H1 (cell line): ENCODE results near the gene GRXCR2. TPM values are rescaled to one million over a fixed set of nuclear protein-coding genes. Genes with fewer than 3 reads are reported as not detected.

ENCODE experiments used
- CTCF ChIA-PET: fragments of 300-600 bp; sonication (Branson Sonifier 250); formaldehyde crosslinking; loops from one replicate; lab custom pipeline; 2021; ENCODE audit not compliant: partially characterized antibody; lab: Charles Lee
- POLR2A ChIA-PET: fragments of 300-600 bp; sonication (Branson Sonifier 250); formaldehyde crosslinking; loops from one replicate; lab custom pipeline; 2021; ENCODE audit warnings: inconsistent platforms; ENCODE audit not compliant: partially characterized antibody; lab: Charles Lee
- DNase-seq, 2 experiments: peaks; one replicate each; pipeline versions ENCODE4 v3.0.0 to v3.0.0-alpha.2; 2010 to 2022; ENCODE audit warnings: low spot score in 2 of 2, low read depth in 1 of 2, mixed read lengths in 1 of 2
- FAIRE-seq: peaks from 2 replicates; lab custom pipeline; 2011; peaks lifted over from hg19 to GRCh38; lab: Jason Lieb, UNC
- H2AFZ ChIP-seq: 2 replicates; pipeline ENCODE4 v1.8.1; 2012; ENCODE audit warnings: low read length, inconsistent platforms
- H2AK5ac ChIP-seq: 2 replicates; pipeline ENCODE4 v1.6.1; 2013; ENCODE audit warnings: low read depth, low read length
- H2BK120ac ChIP-seq: replicated peaks from 2 replicates; pipeline ENCODE3; 2013; ENCODE audit warnings: low read depth, low read length, inconsistent platforms
- H2BK12ac ChIP-seq: 2 replicates; pipeline ENCODE4 v1.6.1; 2013; ENCODE audit warnings: low read depth, low read length
- H2BK15ac ChIP-seq: 2 replicates; pipeline ENCODE4 v1.6.1; 2013; ENCODE audit warnings: low read length
- H2BK20ac ChIP-seq: 2 replicates; pipeline ENCODE4 v1.6.1; 2013; ENCODE audit warnings: low read length
- H2BK5ac ChIP-seq: 2 replicates; pipeline ENCODE4 v1.6.1; 2013; ENCODE audit warnings: low read depth, low read length
- H3K14ac ChIP-seq: 2 replicates; pipeline ENCODE4 v1.6.1; 2013; ENCODE audit warnings: inconsistent platforms; ENCODE audit not compliant: insufficient read length
- H3K18ac ChIP-seq: 2 replicates; pipeline ENCODE4 v1.6.1; 2013; ENCODE audit warnings: low read length; ENCODE audit errors: extremely low read depth
- H3K23ac ChIP-seq: 2 replicates; pipeline ENCODE4 v1.6.1; 2013; ENCODE audit warnings: inconsistent platforms; ENCODE audit not compliant: insufficient read length
- H3K23me2 ChIP-seq: 2 replicates; pipeline ENCODE4 v1.6.1; 2013; ENCODE audit warnings: low read depth, low read length
- H3K27ac ChIP-seq: 2 replicates; pipeline ENCODE4 v1.6.1; 2011; ENCODE audit warnings: low read depth, low read length, inconsistent platforms
- H3K27me3 ChIP-seq, 4 experiments: replicated peaks in 1 of 4; 1 replicate in 1 of 4; 2 replicates in 3 of 4; pipeline versions ENCODE4 v1.6.1 to v1.8.1; 2011 to 2013; ENCODE audit warnings: low read length in 3 of 4, mild to moderate bottlenecking in 3 of 4, inconsistent platforms in 2 of 4, mixed read lengths in 2 of 4, moderate library complexity in 1 of 4; ENCODE audit not compliant: control insufficient read depth in 3 of 4, insufficient read depth in 3 of 4; ENCODE audit errors: extremely low read depth in 1 of 4
- H3K36me3 ChIP-seq, 4 experiments: 2 replicates each; pipeline versions ENCODE4 v1.6.1 to v1.8.1; 2011 to 2013; ENCODE audit warnings: mild to moderate bottlenecking in 4 of 4, low read length in 3 of 4, moderate library complexity in 2 of 4, control low read depth in 1 of 4, inconsistent platforms in 1 of 4; ENCODE audit not compliant: insufficient read depth in 4 of 4, control insufficient read depth in 2 of 4
- H3K4ac ChIP-seq: replicated peaks from 2 replicates; pipeline ENCODE3; 2013; ENCODE audit warnings: low read length, low read depth, mixed read lengths, inconsistent platforms; ENCODE audit not compliant: insufficient read length
- H3K4me1 ChIP-seq, 4 experiments: replicated peaks in 1 of 4; 1 replicate in 1 of 4; 2 replicates in 3 of 4; pipeline versions ENCODE4 v1.6.1 to v1.8.1; 2011 to 2013; ENCODE audit warnings: low read length in 3 of 4, inconsistent platforms in 2 of 4, mixed read lengths in 1 of 4; ENCODE audit not compliant: insufficient read depth in 4 of 4, control insufficient read depth in 3 of 4
- H3K4me2 ChIP-seq, 2 experiments: 2 replicates each; pipeline versions ENCODE4 v1.6.1 to v1.8.1; 2011 to 2013; ENCODE audit warnings: low read depth in 2 of 2, low read length in 2 of 2, control low read depth in 1 of 2, inconsistent platforms in 1 of 2, mild to moderate bottlenecking in 1 of 2; ENCODE audit not compliant: insufficient read depth in 1 of 2
- H3K4me3 ChIP-seq, 4 experiments: fragments of 200-600, 300-600 bp in 1 of 4; sonication (generic), shearing (Covaris generic), sonication (Bioruptor Twin) in 1 of 4; 2 replicates each; pipeline versions ENCODE4 v1.5.1 to v1.8.1; 2011 to 2016; ENCODE audit warnings: low read length in 4 of 4, low read depth in 3 of 4, control low read depth in 2 of 4, inconsistent platforms in 2 of 4, mild to moderate bottlenecking in 2 of 4, mixed read lengths in 1 of 4, moderate library complexity in 1 of 4; ENCODE audit not compliant: insufficient read depth in 2 of 4; ENCODE audit errors: extremely low read depth in 1 of 4
- H3K56ac ChIP-seq: replicated peaks from 2 replicates; pipeline ENCODE3; 2013; ENCODE audit warnings: low read depth, mild to moderate bottlenecking, mixed read lengths, low read length, inconsistent platforms; ENCODE audit not compliant: insufficient read length
- H3K79me1 ChIP-seq: 2 replicates; pipeline ENCODE4 v1.6.1; 2013; ENCODE audit warnings: low read depth, low read length, control low read depth
- H3K79me2 ChIP-seq, 2 experiments: 2 replicates each; pipeline versions ENCODE4 v1.6.1 to v1.8.1; 2012 to 2013; ENCODE audit warnings: low read length in 2 of 2, mild to moderate bottlenecking in 2 of 2, inconsistent platforms in 1 of 2; ENCODE audit not compliant: insufficient read depth in 2 of 2, control insufficient read depth in 1 of 2
- H3K9ac ChIP-seq, 4 experiments: replicated peaks in 1 of 4; 1 replicate in 1 of 4; 2 replicates in 3 of 4; pipeline versions ENCODE4 v1.6.1 to v1.8.1; 2011 to 2013; ENCODE audit warnings: low read depth in 3 of 4, low read length in 3 of 4, control low read depth in 2 of 4, mild to moderate bottlenecking in 2 of 4, moderate library complexity in 2 of 4, inconsistent platforms in 1 of 4; ENCODE audit errors: extremely low read depth in 1 of 4
- H3K9me3 ChIP-seq, 2 experiments: 2 replicates each; pipeline versions ENCODE4 v1.6.1 to v1.8.1; 2012 to 2013; ENCODE audit warnings: mild to moderate bottlenecking in 2 of 2, moderate library complexity in 2 of 2, control low read depth in 1 of 2, inconsistent platforms in 1 of 2, low read depth in 1 of 2, low read length in 1 of 2, mixed read lengths in 1 of 2; ENCODE audit not compliant: insufficient read depth in 2 of 2
- H4K20me1 ChIP-seq, 2 experiments: replicated peaks in 1 of 2; 2 replicates each; pipeline versions ENCODE3 to v1.8.1; 2011 to 2013; ENCODE audit warnings: inconsistent platforms in 2 of 2, low read length in 2 of 2, mild to moderate bottlenecking in 1 of 2; ENCODE audit not compliant: insufficient read depth in 2 of 2, control insufficient read depth in 1 of 2
- H4K5ac ChIP-seq: 2 replicates; pipeline ENCODE4 v1.6.1; 2013; ENCODE audit warnings: low read length, low read depth, mixed read lengths, inconsistent platforms; ENCODE audit not compliant: insufficient read length
- H4K8ac ChIP-seq: 2 replicates; pipeline ENCODE4 v1.8.0; 2013; ENCODE audit warnings: mild to moderate bottlenecking, moderate library complexity, low read length, inconsistent platforms; ENCODE audit not compliant: insufficient read depth; ENCODE audit errors: extremely low read depth
- H4K91ac ChIP-seq: replicated peaks from 2 replicates; pipeline ENCODE3; 2013; ENCODE audit warnings: low read length, mixed read lengths, inconsistent platforms; ENCODE audit not compliant: insufficient read length
- EP300 ChIP-seq, 2 experiments: IDR thresholded peaks; 1 replicate in 1 of 2; 2 replicates in 1 of 2; pipeline ENCODE4 v1.6.1; 2011 to 2012; ENCODE audit warnings: low read depth in 2 of 2, low read length in 2 of 2, mild to moderate bottlenecking in 2 of 2, borderline replicate concordance in 1 of 2, inconsistent platforms in 1 of 2, moderate library complexity in 1 of 2
- USF2 ChIP-seq: IDR thresholded peaks from 2 replicates; pipeline ENCODE4 v1.6.1; 2011; ENCODE audit warnings: low read length, improper control_type of control experiment
- WGBS, 2 experiments: shearing (Covaris generic) in 1 of 2; methylation state at CpG; one replicate each; pipeline versions ENCODE4 v1.1.6 to v1.1.7; 2013 to 2015; ENCODE audit warnings: low lambda C conversion rate in 2 of 2, mixed read lengths in 2 of 2, inconsistent platforms in 1 of 2, low coverage in 1 of 2, missing lambda C conversion rate in 1 of 2; ENCODE audit not compliant: insufficient replicate concordance in 2 of 2, insufficient coverage in 1 of 2, insufficient read length in 1 of 2; ENCODE audit errors: extremely low coverage in 1 of 2, missing lambda C conversion rate in 1 of 2; 5-methylcytosine and 5-hydroxymethylcytosine counted together
- polyA plus RNA-seq, 7 experiments: library from polyadenylated mRNA; depleted of rRNA in 3 of 7; stranded (reverse) in 5 of 7; unstranded in 2 of 7; fragments of >200 nt in 5 of 7; fragments of 200-250 nt in 2 of 7; gene quantifications; 1 replicate in 5 of 7; 2 replicates in 1 of 7; 4 replicates in 1 of 7; pipeline versions ENCODE4 v1.2.1 to v1.2.3, GENCODE V29; 2011 to 2013; ENCODE audit warnings: missing spikeins in 2 of 7, mixed read lengths in 2 of 7
- total RNA-seq: library from RNA; stranded (reverse); fragmentation: NEBNext Ultra II Directional; extraction: Animal tissue kit (Norgen Biotek cat#: 25700); gene quantifications from 2 replicates; pipeline ENCODE4 v1.2.1, GENCODE V29; 2021

GRXCR2 gene
- total and polyA plus RNA-seq, 2 of the 8 experiments (the other 6 are each of a cell fraction or from before 2014, with no cell fraction given), result not detected

GRCh38 chr5:145818604-145819003, 54.2 kb downstream of the GRXCR2 start:
- Histone ChIP-seq H3K27me3 (no peaks in the 10 kb centered on the region; a peak in 1 of 7 replicates), H2BK12ac (no peak overlapping the region), H3K14ac (no peak overlapping the region), H3K79me2 (no peaks in the 10 kb centered on the region), H3K4me3 (no peak overlapping the region), H3K23me2 (no peaks in the 10 kb centered on the region; the same call in 1 of the 2 replicates), H3K23ac (no peak overlapping the region), H4K91ac (no peak overlapping the region), H3K79me1 (no peaks in the 10 kb centered on the region), H3K56ac (no peak overlapping the region), H4K5ac (no peak overlapping the region), H3K18ac (no peak overlapping the region), H4K8ac (no peak overlapping the region), H2BK15ac (no peak overlapping the region), H3K4me1 (no peaks in the 10 kb centered on the region), H2AK5ac (no peak overlapping the region), H3K27ac (no peak overlapping the region), H3K4me2 (no peak overlapping the region), H4K20me1 (no peaks in the 10 kb centered on the region), H2AFZ (no peak overlapping the region), H2BK20ac (no peak overlapping the region), H3K9ac (no peak overlapping the region), H3K36me3 (no peaks in the 10 kb centered on the region), H3K4ac (no peak overlapping the region), H2BK5ac (no peak overlapping the region), H3K9me3 (no peaks in the 10 kb centered on the region), H2BK120ac (no peak overlapping the region)
- DNase-seq (no peak), FAIRE-seq (no peak)
- ChIA-PET CTCF (interaction anchor here (0.9 to 1.4 kb wide), 2 partner anchors 117 to 323 kb away, joined by 3 to 4 read pairs; no protein-coding TSS in a partner anchor), POLR2A (no interaction called here)
- WGBS, 2 experiments, result 85% methylated on average over 4 of the region's 4 CpGs; no CpG with 5 or more reads in 1 of the 2 experiments
- TF ChIP-seq USF2, result no peak
- no peak for TF ChIP-seq EP300 (IDR thresholded peaks at IDR 0.05; ENCODE audit: borderline replicate concordance in 1 of 2, low read depth in 2 of 2, low read length in 2 of 2)
